BLaER1 treated with 17β-estradiol and CSF1 and Interleukin-3, amounts not matched to agents 10 nM and 100 nM (cell line): ENCODE results near the gene THBS1.

Experiments used
- H3K27ac ChIP-seq, 11 experiments: shearing (Covaris generic); formaldehyde crosslinking; 2 replicates each; pipeline ENCODE4 v1.8.1; 2022
- H3K27me3 ChIP-seq, 11 experiments: shearing (Covaris generic); formaldehyde crosslinking; 2 replicates each; pipeline ENCODE4 v1.8.1; 2022
- H3K36me3 ChIP-seq, 11 experiments: shearing (Covaris generic); formaldehyde crosslinking; 2 replicates each; pipeline ENCODE4 v1.8.1; 2022
- H3K4me1 ChIP-seq, 10 experiments: shearing (Covaris generic); formaldehyde crosslinking; 2 replicates each; pipeline ENCODE4 v1.8.1; 2022
- H3K4me2 ChIP-seq, 11 experiments: shearing (Covaris generic); formaldehyde crosslinking; 2 replicates each; pipeline ENCODE4 v1.8.1; 2022
- H3K4me3 ChIP-seq, 10 experiments: shearing (Covaris generic); formaldehyde crosslinking; 2 replicates each; pipeline ENCODE4 v1.8.1; 2022
- H3K9ac ChIP-seq, 11 experiments: shearing (Covaris generic); formaldehyde crosslinking; 2 replicates each; pipeline ENCODE4 v1.8.1; 2022
- H3K9me3 ChIP-seq, 11 experiments: shearing (Covaris generic); formaldehyde crosslinking; replicated peaks in 1 of 11; 2 replicates each; pipeline ENCODE4 v1.8.1; 2022
- H4K20me1 ChIP-seq, 11 experiments: shearing (Covaris generic); formaldehyde crosslinking; 2 replicates each; pipeline ENCODE4 v1.8.1; 2022
- Cebpa-rat ChIP-seq, 11 experiments: shearing (Covaris generic); IDR thresholded peaks; 2 replicates each; pipeline ENCODE4 v1.8.1; 2022

THBS1 gene

DNA sequence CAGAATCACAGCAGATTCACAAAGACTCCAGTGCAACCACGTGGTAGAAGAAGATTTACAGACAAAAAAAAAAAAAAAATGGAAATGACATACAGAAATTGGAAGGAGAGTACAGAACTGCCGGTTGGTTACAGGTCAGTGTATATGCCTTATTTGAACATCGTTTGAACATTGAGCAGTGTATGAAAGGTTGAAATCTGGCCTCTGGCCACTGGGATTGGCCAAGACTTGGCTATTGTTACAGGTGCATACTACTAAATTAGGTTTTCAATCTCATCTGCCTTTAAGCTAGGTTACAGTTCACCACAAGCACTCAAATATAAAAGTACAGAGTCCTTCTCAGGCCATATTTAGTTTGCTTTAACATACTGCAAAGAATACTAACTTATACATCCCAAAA, 59.8 kb downstream of the THBS1 start:
- no peak overlapping the region for H3K27ac ChIP-seq

DNA sequence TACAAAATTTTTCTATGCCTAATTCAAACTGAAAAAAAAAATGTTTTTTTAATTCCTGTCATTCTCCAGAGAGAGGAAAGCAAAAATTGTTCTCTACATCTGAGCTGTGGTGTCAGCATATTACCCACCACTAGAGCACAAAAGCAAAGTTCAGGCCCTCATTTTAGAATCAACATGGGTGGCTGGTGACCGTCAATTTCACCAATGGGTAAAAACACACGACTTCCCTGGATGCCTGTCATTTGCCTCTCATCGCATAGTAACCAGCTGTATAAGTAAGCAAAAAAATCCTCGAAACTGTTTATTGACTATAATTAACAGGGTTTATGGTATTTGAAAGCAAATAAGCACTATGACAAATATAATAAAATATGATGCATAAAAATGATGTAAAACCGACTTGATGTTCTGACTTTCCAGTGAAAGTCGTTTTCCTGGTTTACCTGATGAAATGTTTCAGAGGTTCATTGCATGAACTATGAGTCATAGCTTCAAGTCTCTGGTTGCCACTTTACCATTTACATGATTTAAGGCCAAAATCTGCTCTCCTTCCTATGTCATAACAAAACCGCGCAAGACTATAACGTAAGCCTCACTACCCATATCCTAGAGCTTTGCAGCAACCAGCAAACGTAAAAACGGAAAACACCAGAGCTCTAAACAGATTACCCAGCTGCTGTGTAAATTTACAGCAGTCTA, 60.5 kb downstream of the THBS1 start:
- TF ChIP-seq Cebpa-rat (IDR thresholded peaks at IDR 0.05) = no peak

More for the DNA sequence above, 59.8 kb downstream of the THBS1 start:
- Histone ChIP-seq H3K9ac (no peak overlapping the region), H4K20me1 (no peaks in the 10 kb centered on the region), H3K36me3 (no peaks in the 10 kb centered on the region), H3K9me3 (0 out of 22 replicates have a peak, but pooled peaks cover 0 to 1% (median 0%) of the 10 kb centered on the region in 11 experiments), H3K4me2 (no peak overlapping the region), H3K4me3 (no peak overlapping the region), H3K27me3 (no peaks in the 10 kb centered on the region), H3K4me1 (no peaks in the 10 kb centered on the region)
- no peak for TF ChIP-seq Cebpa-rat (IDR thresholded peaks at IDR 0.05)

GRCh38 chr15:39642011-39642640, 61.2 kb downstream of the THBS1 start:
- Histone ChIP-seq H4K20me1 (no peaks in the 10 kb centered on the region), H3K36me3 (no peaks in the 10 kb centered on the region), H3K4me3 (no peak overlapping the region), H3K9ac (no peak overlapping the region), H3K27me3 (no peaks in the 10 kb centered on the region), H3K4me2 (no peak overlapping the region), H3K4me1 (no peaks in the 10 kb centered on the region), H3K9me3 (no peaks in the 10 kb centered on the region), H3K27ac (no peak overlapping the region)
- TF ChIP-seq Cebpa-rat (IDR thresholded peaks at IDR 0.05) = no peak

More for the DNA sequence above, 60.5 kb downstream of the THBS1 start:
- no peak overlapping the region for H3K4me2 ChIP-seq
- H3K27ac ChIP-seq = no peak overlapping the region
- H3K36me3 ChIP-seq = no peaks in the 10 kb centered on the region
- H4K20me1 ChIP-seq = no peaks in the 10 kb centered on the region
- H3K9ac ChIP-seq = no peak overlapping the region
- H3K4me1 ChIP-seq = no peaks in the 10 kb centered on the region
- H3K27me3 ChIP-seq = no peaks in the 10 kb centered on the region
- H3K4me3 ChIP-seq = no peak overlapping the region
- no peaks in the 10 kb centered on the region for H3K9me3 ChIP-seq

GRCh38 chr15:39643727-39644126, 62.8 kb downstream of the THBS1 start:
- Histone ChIP-seq H3K9me3 (no peaks in the 10 kb centered on the region), H3K9ac (no peak overlapping the region), H3K4me1 (no peaks in the 10 kb centered on the region), H3K27me3 (no peaks in the 10 kb centered on the region), H3K4me3 (no peak overlapping the region), H4K20me1 (no peaks in the 10 kb centered on the region), H3K4me2 (no peak overlapping the region), H3K36me3 (no peaks in the 10 kb centered on the region), H3K27ac (no peak overlapping the region)
- TF ChIP-seq Cebpa-rat (IDR thresholded peaks at IDR 0.05) = no peak

GRCh38 chr15:39644136-39644535, 63.3 kb downstream of the THBS1 start:
- no peaks in the 10 kb centered on the region for H3K4me1 ChIP-seq
- no peaks in the 10 kb centered on the region for H3K27me3 ChIP-seq
- H3K4me2 ChIP-seq = no peak overlapping the region
- no peaks in the 10 kb centered on the region for H3K9me3 ChIP-seq
- no peak overlapping the region for H3K9ac ChIP-seq
- no peak overlapping the region for H3K27ac ChIP-seq
- no peaks in the 10 kb centered on the region for H3K36me3 ChIP-seq
- TF ChIP-seq Cebpa-rat (IDR thresholded peaks at IDR 0.05) = no peak
- H3K4me3 ChIP-seq = no peak overlapping the region
- no peaks in the 10 kb centered on the region for H4K20me1 ChIP-seq

DNA sequence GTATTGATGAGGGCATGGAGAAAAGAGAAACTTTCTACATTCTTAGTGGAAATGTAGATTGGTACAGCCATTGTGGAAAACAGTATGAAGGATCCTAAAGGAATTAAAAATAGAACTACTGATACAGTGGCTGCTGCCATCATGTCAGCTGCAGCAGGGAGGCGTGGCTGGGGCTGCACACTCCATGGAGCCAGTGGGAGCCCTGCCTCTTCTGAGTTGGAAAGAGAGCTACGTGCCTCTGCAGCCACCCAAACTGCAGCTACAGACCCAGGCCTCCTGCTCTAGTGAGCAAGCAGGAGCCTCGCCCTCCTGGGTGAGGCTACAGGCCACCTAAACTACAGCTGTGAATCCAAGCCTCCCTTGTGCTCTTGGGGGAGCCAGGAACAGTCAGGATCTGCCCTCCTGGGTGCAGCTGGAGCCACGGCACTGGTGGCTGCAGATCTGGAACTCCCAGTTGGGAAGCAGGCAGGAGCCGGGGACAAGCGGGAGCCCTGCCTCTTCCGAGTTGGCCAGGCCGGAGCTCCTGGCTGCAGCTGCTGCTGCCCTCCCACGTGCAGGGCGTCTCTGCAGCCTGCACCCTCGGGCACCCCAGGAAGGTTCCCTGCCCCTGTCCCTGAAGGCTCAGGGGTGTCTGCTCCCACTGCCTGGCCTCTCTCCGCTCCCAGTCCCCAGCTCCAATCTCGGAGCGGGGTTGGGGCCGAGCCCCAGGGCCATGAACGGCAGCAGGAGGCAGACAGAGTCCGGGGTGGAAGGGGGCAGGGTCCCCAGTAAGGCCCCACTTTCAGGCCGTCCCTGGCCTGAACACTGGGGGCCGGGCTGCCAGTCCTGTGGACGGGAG, 64.5 kb downstream of the THBS1 start:
- no peaks in the 10 kb centered on the region for H3K36me3 ChIP-seq
- H3K4me1 ChIP-seq = no peaks in the 10 kb centered on the region
- no peak overlapping the region for H3K4me2 ChIP-seq
- H3K9ac ChIP-seq = no peak overlapping the region
- H4K20me1 ChIP-seq = no peaks in the 10 kb centered on the region
- H3K4me3 ChIP-seq = no peak overlapping the region
- no peak overlapping the region for H3K27ac ChIP-seq
- H3K27me3 ChIP-seq = no peaks in the 10 kb centered on the region
- no peaks in the 10 kb centered on the region for H3K9me3 ChIP-seq
- no peak for TF ChIP-seq Cebpa-rat (IDR thresholded peaks at IDR 0.05)

- Histone ChIP-seq H3K36me3 (no peaks in the 10 kb centered on the region), H3K4me1 (no peaks in the 10 kb centered on the region), H3K9me3 (no peaks in the 10 kb centered on the region), H3K4me3 (no peak overlapping the region), H4K20me1 (no peaks in the 10 kb centered on the region), H3K9ac (no peak overlapping the region), H3K27ac (no peak overlapping the region), H3K4me2 (no peak overlapping the region), H3K27me3 (no peaks in the 10 kb centered on the region)
- no peak for TF ChIP-seq Cebpa-rat (IDR thresholded peaks at IDR 0.05)
These were observed 65.0 kb downstream of the THBS1 start for GRCh38 chr15:39645976-39646257.

DNA sequence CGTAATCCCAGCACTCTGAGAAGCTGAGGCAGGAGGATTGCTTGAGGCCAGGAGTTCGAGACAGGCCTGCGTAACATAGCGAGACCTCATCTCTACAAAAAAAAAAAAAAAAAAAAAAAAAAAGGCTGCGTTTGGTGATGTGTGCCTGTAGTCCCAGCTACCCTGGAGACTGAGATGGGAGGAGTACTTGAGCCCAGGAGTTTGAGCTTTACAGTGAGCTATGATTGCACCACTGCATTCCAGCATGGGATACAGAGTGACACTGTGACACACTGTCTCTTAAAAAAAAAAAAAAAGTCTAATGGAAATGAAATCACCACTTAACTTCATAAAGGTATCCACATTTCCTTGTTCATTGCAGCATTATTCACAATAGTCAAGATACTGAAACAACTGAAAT, 65.5 kb downstream of the THBS1 start:
- TF ChIP-seq Cebpa-rat (IDR thresholded peaks at IDR 0.05) = no peak
- Histone ChIP-seq H4K20me1 (no peaks in the 10 kb centered on the region), H3K36me3 (no peaks in the 10 kb centered on the region), H3K9ac (no peak overlapping the region), H3K9me3 (no peaks in the 10 kb centered on the region), H3K27me3 (no peaks in the 10 kb centered on the region), H3K4me1 (no peaks in the 10 kb centered on the region), H3K27ac (no peak overlapping the region), H3K4me3 (no peak overlapping the region), H3K4me2 (no peak overlapping the region)
